ENCODE measurements around the gene STAG1. TPM values are rescaled to one million over a fixed set of nuclear protein-coding genes. Genes with fewer than 3 reads are reported as not detected.
"Not testable (repeated sequence)": the region's sequence is repeated elsewhere in the genome, so short reads cannot be mapped to it uniquely, and the experiment has no call there.

The STAG1 gene
- total RNA-seq, 1 donor from 2014 or later, result 29.3 TPM

- DNase-seq (ENCODE audit: low read depth), result no peak
Measured at GRCh38 chr3:136414476-136414875, 337.7 kb downstream of the STAG1 start.

DNA sequence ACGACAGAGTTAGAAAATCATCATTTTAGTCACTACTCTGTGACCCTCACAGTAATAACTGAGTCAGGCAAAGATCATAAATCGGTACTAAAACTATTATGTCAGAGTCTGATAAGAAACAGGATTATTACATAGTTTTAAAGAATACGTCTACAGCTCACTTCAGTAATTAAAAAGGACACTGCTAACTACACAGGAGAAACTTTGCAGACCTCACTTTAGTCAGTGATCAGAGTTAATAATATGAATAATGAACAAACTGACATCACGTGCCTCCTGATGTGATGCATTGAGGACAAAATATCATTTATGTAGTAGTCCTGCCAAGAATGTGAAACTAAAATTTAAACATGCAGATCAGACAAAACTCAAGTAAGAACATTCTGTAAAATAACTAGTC is 339.9 kb downstream of the STAG1 start:
- no peak for DNase-seq (ENCODE audit: low read depth)

GRCh38 chr3:136409549-136409948 is 342.6 kb downstream of the STAG1 start:
- no peak for DNase-seq (ENCODE audit: low read depth)

DNA sequence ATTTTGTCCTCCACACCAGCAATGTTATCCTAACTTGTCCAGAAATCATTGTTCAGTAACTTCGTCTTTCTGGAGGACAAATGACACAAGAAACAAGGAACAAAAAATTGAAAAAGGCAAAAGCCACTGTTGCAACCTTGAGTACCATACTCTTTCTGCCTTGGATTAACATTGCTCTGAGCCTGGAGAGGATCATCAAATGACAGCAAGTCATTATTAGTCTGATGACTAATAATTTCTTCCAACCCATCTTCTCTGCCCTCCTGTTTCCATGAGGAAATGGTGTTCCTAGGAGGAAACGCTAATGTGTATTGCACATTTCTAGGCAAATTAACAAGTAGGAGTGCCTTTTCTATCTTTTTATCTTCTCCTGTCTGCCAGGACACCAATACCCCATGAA is 348.1 kb downstream of the STAG1 start:
- no peak for DNase-seq (ENCODE audit: low read depth)

- no peak for DNase-seq (ENCODE audit: low read depth)
Measured at GRCh38 chr3:136396916-136397315, 355.3 kb downstream of the STAG1 start.

GRCh38 chr3:136390574-136390973 is 361.6 kb downstream of the STAG1 start:
- DNase-seq (ENCODE audit: low read depth), result no peak

GRCh38 chr3:136387031-136387430 is 365.1 kb downstream of the STAG1 start:
- no peak for DNase-seq (ENCODE audit: low read depth)

DNA sequence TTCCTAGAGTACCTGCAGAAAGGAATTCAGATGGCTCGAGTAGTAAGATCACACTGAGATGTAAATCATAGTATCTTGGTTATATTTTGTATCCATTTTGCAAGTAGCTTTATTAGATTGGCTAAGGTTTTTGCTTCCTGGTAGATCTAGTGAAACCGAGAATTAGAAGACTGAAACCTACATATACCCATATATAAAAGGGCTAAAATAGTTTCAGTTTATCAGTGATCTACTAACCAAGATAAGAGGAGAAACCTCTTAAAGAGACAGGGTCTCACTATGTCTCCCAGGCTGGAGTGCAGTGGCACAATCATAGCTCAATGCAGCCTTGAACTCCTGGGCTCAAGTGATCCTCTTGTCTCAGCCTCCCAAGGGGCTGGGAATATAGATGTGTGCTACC is 366.7 kb downstream of the STAG1 start:
- no peak for DNase-seq (ENCODE audit: low read depth)

DNA sequence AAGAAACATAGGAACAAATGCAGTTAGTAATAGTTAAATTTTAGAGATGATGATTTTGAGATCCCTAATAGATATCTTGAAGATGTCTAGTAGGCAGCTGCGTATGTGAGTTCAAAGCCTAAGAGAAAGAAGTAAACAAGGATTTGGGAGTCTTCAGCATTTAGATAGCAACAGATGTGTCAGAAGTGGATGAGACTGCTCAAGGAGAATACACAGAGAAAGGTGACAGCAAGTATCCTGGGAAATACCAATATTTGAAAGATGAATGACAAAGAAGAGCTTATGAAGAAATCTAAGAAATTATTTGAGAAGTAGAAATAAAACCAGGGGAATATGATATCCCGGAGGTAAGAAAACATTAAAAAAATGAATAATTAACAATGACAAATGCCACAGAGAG is 371.1 kb downstream of the STAG1 start:
- DNase-seq (ENCODE audit: low read depth), result peak; percentile 9

GRCh38 chr3:136380530-136380929 is 371.6 kb downstream of the STAG1 start:
- DNase-seq (ENCODE audit: low read depth), result peak; percentile 30

DNA sequence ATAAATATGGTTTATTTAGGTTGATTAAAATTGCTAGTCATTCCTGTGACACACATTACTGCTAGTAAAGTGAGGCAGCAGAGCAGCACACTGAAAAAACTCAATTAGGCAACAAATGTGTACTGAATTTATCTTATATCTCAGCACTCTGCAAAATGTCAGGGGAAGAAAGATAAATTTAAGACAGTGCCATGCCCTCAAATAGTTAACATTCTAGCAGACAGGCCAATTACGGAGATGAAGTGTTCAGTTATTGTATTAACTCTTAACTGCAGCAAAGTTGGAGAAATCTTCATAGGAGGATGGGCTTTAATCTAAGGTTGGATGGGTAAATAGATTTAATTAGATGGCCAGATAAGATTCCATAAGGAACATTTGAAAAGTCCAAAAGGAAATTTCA is 374.2 kb downstream of the STAG1 start:
- DNase-seq (ENCODE audit: low read depth), result no peak

DNA sequence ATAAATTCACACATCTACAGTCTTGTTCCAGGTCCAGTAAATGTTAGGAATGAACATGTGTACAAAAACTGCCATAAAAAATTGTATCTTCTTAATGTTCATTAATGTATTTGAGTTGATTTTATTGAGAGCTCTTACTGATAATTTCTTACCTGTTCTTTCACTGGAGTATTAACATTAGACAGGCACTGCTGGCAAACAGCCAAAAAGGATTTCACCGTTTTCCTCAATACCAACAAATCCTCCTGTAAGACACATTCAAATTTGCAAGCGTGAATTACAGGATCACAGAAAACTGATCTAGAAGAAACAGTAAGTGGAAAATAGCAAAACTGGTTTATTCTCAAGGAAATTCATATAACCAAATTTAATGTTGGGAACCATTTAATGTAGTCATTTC is 374.7 kb downstream of the STAG1 start:
- DNase-seq (ENCODE audit: low read depth), result no peak

DNA sequence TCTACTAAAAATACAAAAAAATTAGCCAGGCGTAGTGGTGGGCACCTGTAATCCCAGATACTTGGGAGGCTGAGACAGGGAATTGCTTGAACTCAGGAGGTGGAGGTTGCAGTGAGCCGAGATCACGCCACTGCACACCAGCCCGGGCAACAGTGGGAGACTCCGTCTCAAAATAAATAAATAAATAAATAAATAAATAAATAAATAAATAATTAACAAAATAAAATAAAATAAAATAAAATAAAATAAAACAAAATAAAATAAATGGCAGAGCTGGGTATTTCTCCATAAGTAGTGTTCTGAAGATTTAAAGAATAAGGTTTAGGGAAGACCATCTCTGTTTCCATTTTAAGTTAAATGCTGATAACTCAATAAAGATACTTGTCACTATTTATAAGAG is 376.4 kb downstream of the STAG1 start:
- not testable (repeated sequence) for DNase-seq (ENCODE audit: low read depth)

- DNase-seq (ENCODE audit: low read depth), result no peak
Measured at GRCh38 chr3:136366289-136366688, 385.9 kb downstream of the STAG1 start.

DNA sequence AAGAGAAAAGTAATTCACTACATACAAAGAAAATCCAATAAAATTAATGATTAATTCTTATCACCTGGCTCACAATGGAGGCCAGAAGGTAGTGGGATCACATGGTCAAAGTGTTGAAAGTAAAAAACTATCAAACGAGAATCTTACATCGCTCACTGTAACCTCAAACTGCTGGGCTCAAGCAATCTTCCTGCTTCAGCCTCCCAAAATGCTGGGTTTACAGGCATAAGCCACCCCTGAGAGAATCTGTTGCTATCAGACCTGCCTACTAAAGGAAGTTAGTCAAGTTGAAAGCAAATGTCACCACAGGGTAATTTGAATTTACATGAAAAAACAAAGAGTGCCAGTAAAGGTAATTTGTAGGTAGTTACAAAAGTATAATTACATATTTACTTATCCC is 398.7 kb downstream of the STAG1 start:
- DNase-seq (ENCODE audit: low read depth), result no peak

- no peak for DNase-seq (ENCODE audit: low read depth)
Measured at GRCh38 chr3:136351905-136352304, 400.3 kb downstream of the STAG1 start.

GRCh38 chr3:136351351-136351750 is 400.8 kb downstream of the STAG1 start:
- peak; percentile 22 for DNase-seq (ENCODE audit: low read depth)

DNA sequence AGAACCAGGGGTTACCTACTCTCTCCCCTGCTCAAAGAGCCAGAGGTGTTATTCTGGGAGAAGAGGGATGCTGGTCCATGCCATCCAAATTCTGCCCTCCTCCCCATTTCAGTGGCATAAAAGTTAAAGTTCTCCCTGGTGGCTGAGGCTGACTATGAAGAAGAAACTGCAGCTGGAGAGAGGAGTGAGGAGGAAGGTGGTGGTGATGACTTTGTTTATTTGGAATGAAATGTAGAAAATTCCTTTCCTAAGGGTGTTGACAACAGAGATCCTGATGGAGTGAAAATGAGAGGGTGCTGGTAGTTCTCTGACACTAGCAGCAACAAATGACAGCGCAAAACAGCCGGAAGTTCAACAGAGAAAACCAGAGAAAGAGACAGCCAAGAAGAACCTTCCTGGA is 401.6 kb downstream of the STAG1 start:
- peak; percentile 30 for DNase-seq (ENCODE audit: low read depth)

- DNase-seq (ENCODE audit: low read depth), result peak; percentile 93
Measured at GRCh38 chr3:136350132-136350531, 402.0 kb downstream of the STAG1 start.

DNA sequence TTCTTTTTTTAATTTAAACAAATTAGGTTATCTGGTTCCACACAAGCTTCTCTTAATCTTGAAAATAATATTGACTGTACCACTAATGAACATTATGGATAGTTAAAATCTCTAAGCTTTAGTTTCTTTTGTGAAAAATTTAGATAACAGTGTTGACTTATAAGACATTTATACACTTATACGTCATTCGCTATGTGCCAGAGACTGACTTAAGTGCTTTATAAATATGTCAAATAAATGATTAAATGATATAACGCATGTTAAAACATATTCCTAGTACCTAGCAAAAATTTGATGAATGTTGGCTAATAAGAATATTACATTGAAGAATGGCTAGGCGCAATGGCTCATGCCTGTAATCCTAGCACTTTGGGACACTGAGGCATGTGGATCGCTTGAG is 405.7 kb downstream of the STAG1 start:
- DNase-seq (ENCODE audit: low read depth), result no peak

DNA sequence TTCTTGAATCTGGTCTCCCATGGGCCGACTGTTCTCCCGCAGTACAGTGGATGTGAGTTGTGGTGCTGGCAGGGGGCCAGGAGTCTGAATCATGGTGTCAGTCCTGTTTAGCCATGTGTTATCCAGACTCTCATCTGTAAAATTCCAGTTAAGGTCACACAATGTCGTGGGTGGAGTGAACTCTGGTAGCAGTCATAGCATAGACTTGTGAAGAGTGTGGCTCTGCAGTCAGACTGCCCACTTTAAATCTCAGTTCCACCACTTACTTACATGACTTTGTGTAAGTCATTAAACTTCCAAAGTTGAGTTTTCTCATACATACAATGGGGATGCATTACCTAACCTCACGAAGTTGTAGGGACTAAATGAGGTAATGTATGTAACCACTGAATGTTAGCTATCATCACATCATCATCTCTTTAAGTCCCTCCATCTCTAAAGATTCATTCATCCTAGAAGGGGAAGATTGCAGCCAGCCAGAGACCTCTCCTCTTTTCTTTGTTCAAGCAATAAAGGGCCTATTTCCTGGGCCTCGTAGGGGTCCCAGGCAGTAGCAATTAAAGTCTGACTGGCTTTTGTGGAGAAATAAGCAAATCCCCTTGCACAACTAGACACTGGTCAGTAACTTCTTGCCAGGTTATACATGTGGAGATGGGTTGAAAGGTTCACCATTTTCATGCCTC is 408.2 kb downstream of the STAG1 start:
- DNase-seq (ENCODE audit: low read depth), result peak; percentile 96

DNA sequence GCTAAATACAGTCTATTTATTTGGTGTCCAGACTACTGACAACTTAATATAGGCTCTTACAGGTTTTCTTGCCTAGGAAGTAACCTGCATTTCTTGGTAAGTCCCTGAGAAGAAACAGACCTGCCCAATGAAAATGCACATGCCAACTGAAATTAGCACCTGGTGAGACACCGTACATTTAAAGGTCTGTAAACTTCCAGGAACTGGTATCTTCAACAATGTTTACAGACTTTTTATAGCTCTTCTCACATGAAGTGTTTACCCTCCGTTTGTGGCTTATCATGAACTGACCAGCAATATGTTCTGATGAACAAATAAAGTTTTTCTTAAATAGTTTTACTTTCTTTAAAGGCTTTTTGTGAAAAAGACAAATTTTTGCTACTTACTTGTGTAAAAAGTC is 408.7 kb downstream of the STAG1 start:
- DNase-seq (ENCODE audit: low read depth), result no peak

DNA sequence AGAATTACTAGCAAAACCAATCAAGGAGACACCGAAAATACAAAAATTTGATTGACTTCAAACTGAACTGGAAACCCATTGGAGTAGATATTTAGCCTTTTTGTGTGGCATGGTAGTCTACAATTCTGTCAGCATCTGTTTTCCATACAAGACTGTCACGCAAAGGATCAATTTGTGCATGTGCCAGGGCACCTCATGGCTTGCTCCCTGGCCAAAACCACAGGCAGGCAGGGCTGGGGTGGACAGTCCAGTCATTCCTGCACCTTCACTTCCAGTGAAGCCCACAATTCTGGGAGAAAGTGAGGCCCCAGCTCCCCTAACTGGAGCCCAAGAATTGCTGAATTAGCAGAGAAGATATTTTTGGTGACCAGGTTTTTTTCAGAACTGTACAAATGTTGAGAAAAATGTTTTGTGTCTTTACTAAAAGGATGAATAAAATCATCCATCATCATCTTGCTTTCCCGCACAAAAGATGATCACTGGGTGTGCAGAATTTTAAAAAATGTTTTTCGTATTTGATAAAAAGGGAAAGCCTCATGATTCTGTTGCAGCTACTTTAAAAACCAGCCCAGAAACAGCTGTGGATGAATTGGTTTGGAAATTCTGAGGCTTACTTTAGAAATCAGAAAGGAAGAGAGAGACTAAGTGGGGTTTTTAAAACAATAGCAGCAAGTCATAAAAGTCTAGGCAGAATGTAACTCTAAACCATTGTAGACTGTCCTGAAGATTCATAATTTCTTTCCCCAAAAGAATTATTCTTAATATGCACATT is 415.7 kb downstream of the STAG1 start:
- DNase-seq (ENCODE audit: low read depth), result peak; percentile 87

Data from myocyte (in vitro differentiated cells).